Measurements from ENCODE around the gene CACNA1B. TPM values are rescaled to one million over a fixed set of nuclear protein-coding genes. Genes with fewer than 3 reads are reported as not detected.
"Not testable (repeated sequence)": the region's sequence is repeated elsewhere in the genome, so short reads cannot be mapped to it uniquely, and the experiment has no call there.

The CACNA1B gene
- 0.04 TPM in 1 of 2 replicates, not detected in the other for total RNA-seq (2016; rRNA removed; fragmentation: Illumina TruSeq; extraction: Trizol)
- under 0.01 TPM in 2 replicates for total RNA-seq (2016; cell fraction: cytosol; rRNA removed; fragmentation: Illumina TruSeq; extraction: Trizol; ENCODE audit: low read depth)
- total RNA-seq (2016; cell fraction: insoluble cytoplasmic fraction; rRNA removed; fragmentation: Illumina TruSeq; extraction: Trizol), result 0.02 TPM in 1 of 2 replicates, not detected in the other
- total RNA-seq (2016; cell fraction: membrane; rRNA removed; fragmentation: Illumina TruSeq; extraction: Trizol), result not detected in 2 replicates
- 0.03 and 0.06 TPM in 2 replicates for total RNA-seq (2016; cell fraction: nucleus; rRNA removed; fragmentation: Illumina TruSeq; extraction: Trizol)
- under 0.01 TPM in 1 of 2 replicates, not detected in the other for polyA plus RNA-seq (2011; rRNA removed)
- polyA plus RNA-seq (2011; cell fraction: cytosol; rRNA removed), result 0.07 TPM in 1 of 2 replicates, not detected in the other
- 0.02 and 0.05 TPM in 2 replicates for polyA plus RNA-seq (2011; cell fraction: nucleus; rRNA removed)
- polyA plus RNA-seq (2012), result 0.01 TPM in 1 of 2 replicates, not detected in the other
- not detected in 2 replicates for polyA plus RNA-seq (2016; cell fraction: cytosol; fragmentation: Illumina TruSeq; extraction: Trizol; ENCODE audit: low read depth)
- not detected in 2 replicates for polyA plus RNA-seq (2016; cell fraction: insoluble cytoplasmic fraction; fragmentation: Illumina TruSeq; extraction: Trizol; ENCODE audit: low read depth)
- polyA plus RNA-seq (2016; cell fraction: membrane; fragmentation: Illumina TruSeq; extraction: Trizol; ENCODE audit: low read depth), result not detected in 2 replicates
- polyA plus RNA-seq (2016; cell fraction: nucleus; fragmentation: Illumina TruSeq; extraction: Trizol; ENCODE audit: insufficient read depth, low read depth), result 0.10 TPM in 1 of 2 replicates, not detected in the other
- polyA minus RNA-seq (2011; rRNA and poly(A)+ RNA removed; ENCODE audit: low replicate concordance), result 0.06 and 0.14 TPM in 2 replicates
- polyA minus RNA-seq (2011; cell fraction: cytosol; rRNA and poly(A)+ RNA removed), result not detected in 2 replicates
- polyA minus RNA-seq (2011; cell fraction: nucleus; rRNA and poly(A)+ RNA removed), result under 0.01 TPM in 1 of 2 replicates, not detected in the other
- Bru-seq, nascent RNA, result percentile 7 among the genes with signal in this experiment
- percentile 6 among the genes with signal in this experiment for BruChase-seq, experiment 1, labeled RNA remaining after a 6-hour chase
- percentile 7 among the genes with signal in this experiment for BruChase-seq, experiment 2, labeled RNA remaining after a 2-hour chase
- long read RNA-seq, experiment 1, result 0 reads
- long read RNA-seq, experiment 2, result 0 reads

DNA sequence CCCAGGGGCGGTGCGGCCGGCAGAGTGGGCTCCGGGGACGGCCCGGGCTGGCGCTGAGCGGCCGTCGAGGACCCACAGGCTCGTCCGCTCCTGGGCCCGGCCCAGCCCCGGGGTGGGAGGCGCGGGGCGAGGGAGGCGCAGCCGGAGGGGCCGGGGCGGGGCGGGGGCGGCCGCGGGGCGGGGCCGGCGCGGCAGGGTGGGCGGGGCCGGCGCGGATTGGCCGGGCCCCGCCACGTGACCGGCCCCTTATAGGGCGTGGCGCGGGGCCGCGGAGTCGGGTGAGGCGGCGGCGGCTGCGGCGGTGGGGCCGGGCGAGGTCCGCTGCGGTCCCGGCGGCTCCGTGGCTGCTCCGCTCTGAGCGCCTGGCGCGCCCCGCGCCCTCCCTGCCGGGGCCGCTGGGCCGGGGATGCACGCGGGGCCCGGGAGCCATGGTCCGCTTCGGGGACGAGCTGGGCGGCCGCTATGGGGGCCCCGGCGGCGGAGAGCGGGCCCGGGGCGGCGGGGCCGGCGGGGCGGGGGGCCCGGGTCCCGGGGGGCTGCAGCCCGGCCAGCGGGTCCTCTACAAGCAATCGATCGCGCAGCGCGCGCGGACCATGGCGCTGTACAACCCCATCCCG is at the start of gene CACNA1B:
TSS of gene CACNA1B (plus strand) at position 277 of the 617 bp plus-strand sequence. CDS start at position 429, 152 bp downstream.
- H3K4me3 ChIP-seq (replicated peaks in 1 of 3; ENCODE audit: insufficient read depth in 1 of 3, low read depth in 2 of 3, low read length in 3 of 3); DNase-seq (ENCODE audit: low spot score); FAIRE-seq; POLR2A ChIA-PET; H3K9me3 ChIP-seq (ENCODE audit: low read length); H3K27ac ChIP-seq (ENCODE audit: extremely low read length, insufficient read depth, low read length); H3K79me2 ChIP-seq (ENCODE audit: insufficient read depth, low read length); BruUV-seq (replicated peaks); H3K36me3 ChIP-seq (replicated peaks in 1 of 2; ENCODE audit: control insufficient read depth in 1 of 2, insufficient read depth in 2 of 2, low read length in 2 of 2); H4K20me1 ChIP-seq (ENCODE audit: insufficient read depth, low read length); H3K4me2 ChIP-seq (ENCODE audit: low read depth, low read length); H3K4me1 ChIP-seq (ENCODE audit: insufficient read depth, low read length); ATAC-seq; H2AFZ ChIP-seq (ENCODE audit: low read length); intact Hi-C loops (cut with micrococcal nuclease; ENCODE audit: unreplicated experiment); H3K9ac ChIP-seq (ENCODE audit: insufficient read depth, low read depth, low read length); in situ Hi-C loops (cut with HindIII; ENCODE audit: extremely low pct_ligation_motif_present, low pct_unique_long_range_greater_than_20kb); CTCF ChIA-PET (ENCODE audit: low intra/inter-chr PET ratio, low total read pairs): not testable (repeated sequence)
- H3K27me3 ChIP-seq (ENCODE audit: control insufficient read depth in 1 of 2, insufficient read depth in 2 of 2, low read length in 2 of 2), result peaks cover 2 to 15% of the 10 kb centered on the region in 2 experiments; a peak in 3 of 5 replicates
- 54% methylated on average over 34 of the region's 95 CpGs for WGBS (ENCODE audit: low lambda C conversion rate)

DNA sequence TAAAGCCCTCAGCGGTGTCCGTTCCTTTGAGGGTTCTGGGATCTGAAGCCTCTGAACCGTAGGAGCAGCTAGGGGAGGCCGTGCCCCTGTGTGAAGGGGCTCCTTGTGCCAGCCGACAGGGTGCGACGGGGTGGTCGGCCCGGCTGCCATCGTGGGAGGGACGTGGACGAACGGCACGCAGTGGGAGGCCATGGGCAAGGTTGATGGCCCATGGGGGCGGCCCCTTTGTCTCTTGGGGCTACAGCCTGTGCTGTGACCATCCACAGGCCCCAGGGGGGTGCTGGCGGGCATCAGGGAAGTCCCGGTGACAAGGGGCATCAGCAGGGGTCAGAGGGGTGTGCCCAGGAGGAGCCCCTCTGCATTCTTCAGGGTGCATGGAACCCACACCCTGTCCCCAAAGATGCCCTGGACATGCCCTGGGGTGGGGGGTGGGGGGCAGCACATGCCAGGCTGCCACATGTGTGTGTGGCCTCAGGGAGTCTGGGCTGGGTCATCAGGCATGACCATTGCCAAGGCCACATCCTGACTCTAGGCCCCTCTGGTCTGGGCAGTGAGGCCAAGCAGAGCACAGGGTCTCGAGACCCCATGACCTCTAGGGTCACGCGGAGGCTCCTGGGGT is 49.6 kb upstream of the CACNA1B start:
- FAIRE-seq (no peak), DNase-seq (ENCODE audit: low spot score) (no peak), ATAC-seq (no peak)
- WGBS (ENCODE audit: low lambda C conversion rate), result 97% methylated on average over 18 of the region's 20 CpGs
- no TSS peak for BruUV-seq (replicated peaks)
- ChIA-PET CTCF (ENCODE audit: low intra/inter-chr PET ratio, low total read pairs) (no interaction called here), POLR2A (no interaction called here)
- Histone ChIP-seq H3K36me3 (replicated peaks in 1 of 2; ENCODE audit: control insufficient read depth in 1 of 2, insufficient read depth in 2 of 2, low read length in 2 of 2) (peaks cover 14 to 34% of the 10 kb centered on the region in 2 experiments; a peak in 4 of 5 replicates), H3K4me1 (ENCODE audit: insufficient read depth, low read length) (no peaks in the 10 kb centered on the region), H3K79me2 (ENCODE audit: insufficient read depth, low read length) (no peaks in the 10 kb centered on the region), H4K20me1 (ENCODE audit: insufficient read depth, low read length) (no peaks in the 10 kb centered on the region), H3K9me3 (ENCODE audit: low read length) (no peaks in the 10 kb centered on the region), H3K4me3 (replicated peaks in 1 of 3; ENCODE audit: insufficient read depth in 1 of 3, low read depth in 2 of 3, low read length in 3 of 3) (no peak overlapping the region), H3K27ac (ENCODE audit: extremely low read length, insufficient read depth, low read length) (no peak overlapping the region), H3K9ac (ENCODE audit: insufficient read depth, low read depth, low read length) (no peak overlapping the region), H3K4me2 (ENCODE audit: low read depth, low read length) (no peak overlapping the region), H3K27me3 (ENCODE audit: control insufficient read depth in 1 of 2, insufficient read depth in 2 of 2, low read length in 2 of 2) (no peaks in the 10 kb centered on the region), H2AFZ (ENCODE audit: low read length) (no peak overlapping the region)
- in situ Hi-C loops (cut with HindIII; ENCODE audit: extremely low pct_ligation_motif_present, low pct_unique_long_range_greater_than_20kb), result no loop called here
- intact Hi-C loops (cut with micrococcal nuclease; ENCODE audit: unreplicated experiment), result no loop called here
- TF ChIP-seq NFE2 (CRISPR knock-in tag; IDR thresholded peaks at IDR 0.05), result no peak
- no peak for TF ChIP-seq ELF4 (CRISPR knock-in tag; IDR thresholded peaks at IDR 0.05; ENCODE audit: borderline replicate concordance)
- TF ChIP-seq, protein P1, sequence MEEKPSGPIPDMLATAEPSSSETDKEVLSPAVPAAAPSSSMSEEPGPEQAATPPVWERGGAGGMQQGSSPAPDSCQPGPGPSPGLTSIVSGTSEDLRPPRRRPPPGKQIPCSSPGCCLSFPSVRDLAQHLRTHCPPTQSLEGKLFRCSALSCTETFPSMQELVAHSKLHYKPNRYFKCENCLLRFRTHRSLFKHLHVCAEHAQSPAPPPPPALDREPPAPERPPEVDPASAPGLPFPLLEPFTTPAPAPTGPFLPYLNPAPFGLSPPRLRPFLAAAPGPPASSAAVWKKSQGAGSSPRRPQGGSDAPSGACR (CRISPR knock-in tag; IDR thresholded peaks at IDR 0.05), result no peak
- TF ChIP-seq ZBTB21 (CRISPR knock-in tag; IDR thresholded peaks at IDR 0.05), result no peak
- TF ChIP-seq CBX2 (IDR thresholded peaks at IDR 0.05; ENCODE audit: low read depth, low read length), result no peak
- TF ChIP-seq CBX2 (CRISPR knock-in tag; IDR thresholded peaks at IDR 0.05; ENCODE audit: low read depth), result no peak
- TF ChIP-seq ZNF274 (CRISPR knock-in tag; IDR thresholded peaks at IDR 0.05), result no peak
- no peak for TF ChIP-seq ZNF432 (CRISPR knock-in tag; IDR thresholded peaks at IDR 0.05; ENCODE audit: borderline replicate concordance)
- TF ChIP-seq RARG (CRISPR knock-in tag; IDR thresholded peaks at IDR 0.05; ENCODE audit: low read depth), result no peak
- TF ChIP-seq, protein P2, sequence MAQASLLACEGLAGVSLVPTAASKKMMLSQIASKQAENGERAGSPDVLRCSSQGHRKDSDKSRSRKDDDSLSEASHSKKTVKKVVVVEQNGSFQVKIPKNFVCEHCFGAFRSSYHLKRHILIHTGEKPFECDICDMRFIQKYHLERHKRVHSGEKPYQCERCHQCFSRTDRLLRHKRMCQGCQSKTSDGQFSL (CRISPR knock-in tag; IDR thresholded peaks at IDR 0.05), result no peak
- no peak for TF ChIP-seq SNRNP70 (IDR thresholded peaks at IDR 0.05; ENCODE audit: low read depth, low read length)
- no peak for TF ChIP-seq SSRP1 (CRISPR knock-in tag; IDR thresholded peaks at IDR 0.05)

Measured in HepG2 (cell line).